ENCODE measurements around the gene PANX1.

DNA sequence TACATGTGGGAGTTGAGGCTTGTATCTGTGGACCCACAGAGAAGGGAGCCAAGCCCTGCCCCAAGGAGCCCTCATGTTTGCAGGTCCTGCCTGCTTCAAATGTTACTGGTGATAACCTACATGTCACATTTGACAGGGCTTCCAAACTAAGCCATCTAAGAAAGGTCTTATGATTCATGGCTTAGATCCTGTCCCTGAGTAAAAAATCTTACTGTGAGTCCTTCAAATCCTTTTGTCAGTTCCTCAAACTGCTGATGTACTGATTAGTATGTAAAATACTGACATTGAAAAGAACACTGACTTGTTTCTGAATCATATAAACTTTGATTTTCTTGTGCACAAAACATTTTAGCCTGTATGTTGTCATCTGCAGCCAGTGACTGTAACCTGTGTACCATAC lies 1.0 kb upstream of the PANX1 start:
- TF ChIP-seq POLR2AphosphoS5 (IDR thresholded peaks at IDR 0.05; ENCODE audit: low read depth, low read length) (no peak), NRF1 (IDR thresholded peaks at IDR 0.05; ENCODE audit: low read depth, low read length) (no peak), FOXM1 (IDR thresholded peaks at IDR 0.05; ENCODE audit: low read depth) (no peak), REST (IDR thresholded peaks at IDR 0.05; ENCODE audit: low read depth, low read length) (no peak), SMC3 (IDR thresholded peaks at IDR 0.05; ENCODE audit: low read depth, low read length) (no peak), SIN3A (IDR thresholded peaks at IDR 0.05; ENCODE audit: borderline replicate concordance, low read depth, low read length) (no peak), MEF2A (IDR thresholded peaks at IDR 0.05; ENCODE audit: borderline replicate concordance, low read depth) (no peak)
- TF ChIP-seq, protein P1, sequence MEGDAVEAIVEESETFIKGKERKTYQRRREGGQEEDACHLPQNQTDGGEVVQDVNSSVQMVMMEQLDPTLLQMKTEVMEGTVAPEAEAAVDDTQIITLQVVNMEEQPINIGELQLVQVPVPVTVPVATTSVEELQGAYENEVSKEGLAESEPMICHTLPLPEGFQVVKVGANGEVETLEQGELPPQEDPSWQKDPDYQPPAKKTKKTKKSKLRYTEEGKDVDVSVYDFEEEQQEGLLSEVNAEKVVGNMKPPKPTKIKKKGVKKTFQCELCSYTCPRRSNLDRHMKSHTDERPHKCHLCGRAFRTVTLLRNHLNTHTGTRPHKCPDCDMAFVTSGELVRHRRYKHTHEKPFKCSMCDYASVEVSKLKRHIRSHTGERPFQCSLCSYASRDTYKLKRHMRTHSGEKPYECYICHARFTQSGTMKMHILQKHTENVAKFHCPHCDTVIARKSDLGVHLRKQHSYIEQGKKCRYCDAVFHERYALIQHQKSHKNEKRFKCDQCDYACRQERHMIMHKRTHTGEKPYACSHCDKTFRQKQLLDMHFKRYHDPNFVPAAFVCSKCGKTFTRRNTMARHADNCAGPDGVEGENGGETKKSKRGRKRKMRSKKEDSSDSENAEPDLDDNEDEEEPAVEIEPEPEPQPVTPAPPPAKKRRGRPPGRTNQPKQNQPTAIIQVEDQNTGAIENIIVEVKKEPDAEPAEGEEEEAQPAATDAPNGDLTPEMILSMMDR (IDR thresholded peaks at IDR 0.05), result no peak
- TF ChIP-seq, protein P2, sequence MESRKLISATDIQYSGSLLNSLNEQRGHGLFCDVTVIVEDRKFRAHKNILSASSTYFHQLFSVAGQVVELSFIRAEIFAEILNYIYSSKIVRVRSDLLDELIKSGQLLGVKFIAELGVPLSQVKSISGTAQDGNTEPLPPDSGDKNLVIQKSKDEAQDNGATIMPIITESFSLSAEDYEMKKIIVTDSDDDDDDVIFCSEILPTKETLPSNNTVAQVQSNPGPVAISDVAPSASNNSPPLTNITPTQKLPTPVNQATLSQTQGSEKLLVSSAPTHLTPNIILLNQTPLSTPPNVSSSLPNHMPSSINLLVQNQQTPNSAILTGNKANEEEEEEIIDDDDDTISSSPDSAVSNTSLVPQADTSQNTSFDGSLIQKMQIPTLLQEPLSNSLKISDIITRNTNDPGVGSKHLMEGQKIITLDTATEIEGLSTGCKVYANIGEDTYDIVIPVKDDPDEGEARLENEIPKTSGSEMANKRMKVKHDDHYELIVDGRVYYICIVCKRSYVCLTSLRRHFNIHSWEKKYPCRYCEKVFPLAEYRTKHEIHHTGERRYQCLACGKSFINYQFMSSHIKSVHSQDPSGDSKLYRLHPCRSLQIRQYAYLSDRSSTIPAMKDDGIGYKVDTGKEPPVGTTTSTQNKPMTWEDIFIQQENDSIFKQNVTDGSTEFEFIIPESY (IDR thresholded peaks at IDR 0.05; ENCODE audit: borderline replicate concordance, low read depth), result no peak
